GOT3 (cell line): ENCODE measurements around the gene MRPL55.
A peak's percentile ranks its signal among the peaks of the same experiment; 100 is the strongest.

Experiments used
- DNase-seq: peaks from one replicate; lab custom pipeline; 2025; ENCODE audit warnings: mixed read lengths; lab: John Stamatoyannopoulos, UW

The MRPL55 gene

DNA sequence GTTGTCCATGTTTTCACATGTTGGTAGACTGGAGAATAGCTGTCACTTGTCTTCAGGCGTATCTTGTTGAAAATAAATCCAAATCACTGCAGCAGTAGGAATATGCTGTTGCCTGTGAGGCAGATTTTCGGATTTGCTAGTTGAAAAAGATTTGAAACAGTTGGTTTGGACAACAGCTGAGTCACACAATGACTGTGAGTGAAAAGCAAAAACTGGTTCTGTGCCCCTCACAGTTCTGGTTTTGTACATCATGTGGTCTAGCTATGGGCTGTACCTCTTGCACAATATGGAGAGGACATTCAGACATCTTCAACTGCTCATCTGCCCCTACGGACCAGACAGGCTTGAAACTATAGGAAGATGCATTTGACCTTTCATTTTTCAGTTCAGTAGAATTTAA is 24.8 kb downstream of the MRPL55 start:
- no peak for DNase-seq

DNA sequence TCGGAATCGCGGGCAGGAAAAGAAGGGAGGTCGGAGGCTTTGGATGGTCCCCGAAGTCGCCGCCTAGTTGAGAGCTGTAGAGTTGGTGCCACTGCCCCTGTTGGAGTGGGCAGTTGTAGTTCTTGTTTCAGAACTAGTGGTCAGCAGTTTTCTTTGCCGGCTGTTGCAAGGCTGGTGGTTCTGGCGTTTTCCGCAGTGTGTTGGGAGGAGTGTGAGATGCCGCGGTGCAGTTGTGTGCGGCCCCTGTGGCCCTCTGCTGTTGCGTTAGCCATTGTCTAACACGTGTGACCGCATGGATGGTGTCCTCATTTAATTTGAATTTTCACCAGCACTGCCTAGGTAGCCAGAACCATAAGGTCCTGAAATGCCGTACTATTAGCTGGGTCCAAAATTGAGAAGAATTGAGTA is 25.2 kb downstream of the MRPL55 start:
- DNase-seq, result no peak

DNA sequence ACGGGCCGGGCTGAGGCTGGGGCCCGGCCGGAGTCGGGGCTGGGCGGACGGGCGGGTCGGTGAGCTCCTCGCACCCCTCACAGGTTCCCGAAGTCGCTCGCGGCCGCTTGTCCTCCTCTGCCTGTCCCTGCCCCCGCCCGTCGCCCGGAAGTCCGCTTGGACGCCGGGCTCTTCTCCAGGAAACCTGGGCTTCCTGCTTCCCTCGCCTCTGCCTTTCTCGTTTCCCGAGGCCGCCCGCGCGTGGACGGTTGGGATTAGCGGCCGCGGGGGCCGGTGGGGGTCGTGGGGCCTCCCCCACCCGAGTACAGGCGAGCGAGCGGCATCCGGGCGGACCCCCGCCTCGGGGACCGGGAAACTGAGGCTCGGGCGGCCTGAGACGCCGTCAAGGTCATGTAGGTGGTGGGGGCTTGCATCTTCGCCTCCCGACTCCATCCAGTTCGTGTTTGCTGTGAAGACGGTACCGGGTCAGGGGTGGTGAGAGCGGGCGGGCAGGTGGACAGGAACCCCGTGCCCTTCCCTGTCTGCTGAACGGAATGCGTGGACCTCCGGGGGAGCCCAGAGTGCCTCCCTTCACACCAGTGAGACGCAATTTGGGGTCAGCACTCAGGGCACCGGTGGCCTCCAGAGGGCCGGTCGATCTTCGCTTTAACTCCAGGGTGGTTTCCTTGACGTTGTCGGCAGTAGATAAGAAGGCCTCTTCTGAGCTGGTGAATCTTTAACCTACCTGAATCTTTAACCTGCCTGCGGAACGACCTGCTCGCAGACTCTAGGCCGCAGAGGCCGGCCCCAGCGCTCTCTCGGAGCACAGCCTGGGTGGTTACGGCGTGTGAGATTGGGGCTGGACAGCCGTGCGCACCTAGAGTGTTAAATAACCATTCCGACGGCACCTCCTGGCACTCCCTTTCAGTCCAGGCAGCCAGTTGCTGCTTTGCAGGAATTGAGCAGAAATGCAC is 25.9 kb downstream of the MRPL55 start:
- DNase-seq, result no peak

DNA sequence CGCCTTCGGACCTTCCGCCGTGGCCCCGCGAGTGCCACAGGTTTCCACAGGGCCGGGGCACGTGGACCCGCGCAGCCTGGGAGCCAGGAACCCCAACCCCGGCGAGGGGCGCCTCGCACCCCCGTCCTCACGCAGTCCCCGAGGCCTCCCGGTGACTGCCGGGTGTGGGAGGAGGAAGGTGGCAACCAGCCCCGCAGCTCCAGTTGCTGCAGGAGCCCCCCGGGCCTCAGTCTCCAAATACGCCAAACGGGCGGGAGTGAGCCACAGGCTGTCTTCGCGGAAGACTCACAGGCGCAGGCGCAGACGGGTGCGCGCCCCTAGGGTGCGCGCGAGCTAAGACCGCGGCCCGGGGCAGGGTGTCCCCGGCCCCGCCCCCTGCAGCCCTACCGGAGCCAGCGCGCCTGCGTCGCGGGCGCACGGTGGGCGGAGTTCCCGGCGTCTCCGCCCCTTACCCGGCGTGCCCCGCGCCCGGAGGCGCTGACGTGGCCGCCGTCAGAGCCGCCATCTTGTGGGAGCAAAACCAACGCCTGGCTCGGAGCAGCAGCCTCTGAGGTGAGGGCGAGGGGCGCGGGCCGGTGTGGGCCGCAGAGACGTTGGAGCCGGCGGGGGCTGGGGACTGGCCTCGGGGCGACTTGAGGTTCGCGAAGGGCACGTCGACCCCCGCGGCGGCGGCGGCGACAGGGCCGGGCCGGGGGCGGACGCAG is 26.7 kb downstream of the MRPL55 start, which contains the start of gene ARF1:
Gene ARF1, plus strand, starts transcription at position 495 of the 704 bp plus-strand sequence. CDS start 14,407 bp downstream, outside the sequence.
- peak; percentile 98 for DNase-seq

DNA sequence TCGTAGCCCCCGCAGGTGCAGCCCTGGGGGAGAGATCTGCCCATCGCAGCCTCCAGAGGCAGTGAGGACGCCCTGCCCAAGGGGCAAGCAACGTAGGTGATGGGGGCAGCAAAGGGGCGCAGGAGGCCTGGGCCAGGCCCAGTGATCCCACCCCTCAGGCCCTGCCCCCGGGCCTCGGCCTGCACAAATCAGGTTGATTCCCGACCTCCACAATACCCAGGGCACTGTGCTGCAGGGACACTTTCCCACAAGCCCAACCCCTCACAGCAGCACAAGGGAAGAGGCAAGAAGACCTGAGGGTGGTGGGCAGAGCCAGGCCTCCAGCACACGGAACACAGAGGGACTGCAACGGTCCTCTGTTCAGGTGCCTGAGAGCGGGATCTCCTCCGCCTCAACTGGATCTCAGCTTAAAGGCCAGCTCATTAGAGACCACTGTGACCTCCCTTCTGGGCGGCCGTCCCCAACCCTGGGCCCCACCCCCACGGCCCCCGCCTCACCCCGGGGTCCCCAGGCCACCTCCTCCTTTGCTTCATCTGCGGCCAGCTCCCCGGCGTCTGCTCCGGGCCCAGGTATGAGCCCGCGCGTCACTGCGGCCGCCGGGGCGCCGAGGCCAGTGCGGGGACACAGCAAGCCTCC is 27.4 kb downstream of the MRPL55 start:
- DNase-seq, result no peak

DNA sequence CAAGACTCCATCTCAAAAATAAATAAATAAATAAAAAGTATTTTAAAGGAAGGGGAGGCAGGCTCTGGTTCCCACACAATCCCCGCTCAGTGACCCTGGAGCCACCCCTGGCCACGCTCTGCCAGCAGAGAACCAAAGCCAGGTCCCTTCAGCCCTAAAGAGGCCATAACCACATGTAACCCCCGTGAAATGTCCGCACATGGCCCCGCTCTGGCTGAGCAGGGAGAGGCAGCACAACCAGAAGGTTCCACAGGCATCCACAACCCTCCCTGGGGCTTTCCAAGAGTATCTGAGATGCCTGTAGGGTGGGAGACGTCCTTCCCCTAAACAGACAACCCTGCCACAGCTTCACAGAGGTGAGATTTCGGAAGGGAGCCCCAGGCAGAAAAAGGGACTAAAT is 28.0 kb downstream of the MRPL55 start:
- DNase-seq, result no peak

DNA sequence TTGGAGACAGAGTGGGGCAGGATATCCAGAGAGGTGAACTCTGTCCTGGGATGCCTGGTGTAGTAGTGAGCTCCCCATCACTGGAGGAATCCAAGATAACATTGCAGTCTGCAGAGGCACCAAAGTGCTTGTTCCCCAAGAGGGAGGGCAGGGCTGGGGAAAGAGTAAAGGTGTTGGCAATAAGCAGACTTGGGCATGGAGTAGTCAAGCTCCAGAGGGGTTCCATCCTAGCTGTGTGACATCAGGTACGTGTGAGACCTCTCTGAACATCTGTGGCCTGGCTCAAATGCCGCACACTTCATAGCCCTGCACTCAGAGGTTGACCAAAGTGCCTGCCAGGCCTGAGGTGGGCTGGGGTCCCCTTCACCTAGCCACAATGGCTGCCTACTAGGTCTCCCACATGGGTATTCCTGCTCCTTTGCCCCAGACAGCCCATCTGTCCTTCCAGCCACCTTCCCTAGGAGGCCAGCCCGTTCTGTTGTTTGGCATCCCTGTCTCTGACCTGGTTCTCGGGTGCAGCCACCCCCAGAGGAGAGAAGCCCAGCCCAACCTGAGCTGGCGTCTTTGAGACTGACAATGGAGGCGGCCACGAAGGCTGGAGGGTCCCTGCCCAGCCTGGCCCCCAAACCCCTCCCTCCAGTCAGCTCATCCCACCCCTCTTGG is 29.4 kb downstream of the MRPL55 start:
- no peak for DNase-seq

DNA sequence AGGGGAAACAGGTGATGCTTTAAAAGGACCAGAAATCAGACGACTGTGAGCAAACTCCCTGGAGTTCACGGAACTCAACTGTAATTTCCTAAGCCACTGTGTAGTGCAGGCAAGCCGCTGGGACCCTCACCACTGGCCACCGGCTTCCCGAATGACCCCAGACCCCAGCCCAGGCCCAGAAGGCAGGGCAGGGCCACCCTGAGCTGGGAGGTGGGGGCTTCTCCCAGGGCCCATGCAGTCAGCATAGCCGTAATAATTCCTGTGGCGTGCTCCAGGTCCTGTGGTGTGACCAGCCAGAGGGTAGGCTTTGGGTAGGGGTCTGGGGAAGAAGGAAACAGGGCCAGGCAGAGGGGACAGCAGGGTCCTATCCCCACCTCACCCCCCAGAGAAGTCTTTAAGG is 30.1 kb downstream of the MRPL55 start:
- DNase-seq, result no peak

DNA sequence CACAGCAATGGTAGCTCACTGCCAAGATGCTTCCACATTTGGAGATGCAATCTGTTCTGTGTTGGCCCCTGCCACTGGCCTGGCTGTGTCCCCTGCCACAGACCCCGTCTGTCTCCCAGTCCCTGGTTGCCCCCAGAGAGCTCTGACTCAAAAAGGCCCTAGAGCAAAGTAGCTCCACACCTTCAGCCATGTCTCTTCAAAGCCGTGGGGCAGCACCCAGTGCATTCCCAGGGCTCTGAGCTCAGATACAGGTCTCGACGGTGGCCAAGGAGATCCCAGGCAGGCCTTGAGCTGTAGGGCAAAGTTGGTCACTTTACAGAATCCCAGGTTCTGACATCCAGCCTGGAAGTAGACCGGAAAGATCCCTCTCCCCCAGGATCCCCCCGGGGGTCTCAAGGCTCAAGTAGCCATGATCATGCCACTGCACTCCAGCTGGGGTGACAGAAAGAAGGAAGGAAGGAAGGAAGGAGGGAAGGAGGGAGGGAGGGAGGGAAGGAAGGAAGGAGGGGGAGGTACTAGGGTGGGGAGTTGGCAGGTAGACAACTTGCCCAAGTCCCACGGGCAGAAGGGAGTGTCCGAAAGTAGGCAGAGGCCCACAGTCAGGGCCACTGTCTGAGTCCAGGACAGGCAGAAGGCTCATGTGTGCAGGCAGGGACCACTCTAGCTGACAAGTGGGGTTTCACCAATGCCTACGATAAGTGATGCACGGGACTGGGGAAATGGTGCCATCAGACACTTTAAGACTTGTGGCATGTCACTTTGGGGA is 31.4 kb downstream of the MRPL55 start:
- DNase-seq, result no peak

DNA sequence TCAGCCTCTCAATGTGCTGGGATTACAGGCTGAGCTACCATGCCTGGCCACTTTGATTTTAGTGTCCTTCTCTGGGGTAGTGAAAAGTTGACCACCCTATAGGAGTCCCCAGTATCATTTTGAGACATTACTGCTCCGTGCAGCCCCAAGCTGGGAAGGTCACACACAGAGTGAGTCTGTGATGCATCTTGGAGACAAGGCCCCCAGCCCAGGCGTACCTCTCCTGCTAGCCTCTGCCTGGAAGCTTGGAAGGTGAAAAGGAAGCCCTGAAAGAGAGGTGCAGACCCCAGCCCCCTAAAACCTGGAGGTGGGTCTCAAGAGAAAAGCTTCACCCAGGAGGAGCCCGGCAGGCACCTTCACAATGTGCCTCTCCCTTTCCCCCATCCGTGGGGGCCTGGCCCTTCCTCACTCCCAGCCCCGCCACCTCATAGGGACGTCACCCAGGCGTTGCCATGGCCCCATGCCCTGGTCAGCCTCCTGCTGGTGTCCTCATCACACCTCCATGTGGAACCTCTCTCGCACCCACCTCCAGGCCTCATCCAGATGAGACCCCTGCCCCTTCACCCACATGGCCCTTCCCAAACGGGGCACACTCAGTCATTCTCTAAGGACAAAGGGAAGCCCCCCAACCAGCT is 32.2 kb downstream of the MRPL55 start:
- DNase-seq, result no peak

DNA sequence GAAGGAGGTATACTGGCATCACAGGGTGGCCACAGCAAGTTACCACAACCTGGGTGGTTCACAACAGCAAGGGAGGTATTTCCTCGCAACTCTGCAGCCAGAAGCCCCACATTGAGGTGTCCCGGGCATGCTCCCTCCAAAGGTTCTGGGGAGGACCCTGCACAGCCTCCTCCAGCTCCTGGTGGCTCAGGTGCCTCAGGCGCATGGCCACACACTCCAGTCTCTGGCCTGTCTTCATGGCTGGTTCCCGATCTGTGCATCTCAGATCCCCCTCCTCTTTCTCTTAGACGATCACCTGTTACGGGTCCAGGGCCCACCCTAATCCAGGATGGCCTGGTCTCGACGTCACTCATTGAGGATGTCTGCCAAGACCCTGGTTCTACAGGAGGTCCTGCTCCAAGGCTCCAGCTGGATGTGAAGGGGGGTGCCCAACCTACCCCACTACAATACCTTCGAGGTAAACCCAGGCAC is 33.3 kb downstream of the MRPL55 start:
- DNase-seq, result no peak

DNA sequence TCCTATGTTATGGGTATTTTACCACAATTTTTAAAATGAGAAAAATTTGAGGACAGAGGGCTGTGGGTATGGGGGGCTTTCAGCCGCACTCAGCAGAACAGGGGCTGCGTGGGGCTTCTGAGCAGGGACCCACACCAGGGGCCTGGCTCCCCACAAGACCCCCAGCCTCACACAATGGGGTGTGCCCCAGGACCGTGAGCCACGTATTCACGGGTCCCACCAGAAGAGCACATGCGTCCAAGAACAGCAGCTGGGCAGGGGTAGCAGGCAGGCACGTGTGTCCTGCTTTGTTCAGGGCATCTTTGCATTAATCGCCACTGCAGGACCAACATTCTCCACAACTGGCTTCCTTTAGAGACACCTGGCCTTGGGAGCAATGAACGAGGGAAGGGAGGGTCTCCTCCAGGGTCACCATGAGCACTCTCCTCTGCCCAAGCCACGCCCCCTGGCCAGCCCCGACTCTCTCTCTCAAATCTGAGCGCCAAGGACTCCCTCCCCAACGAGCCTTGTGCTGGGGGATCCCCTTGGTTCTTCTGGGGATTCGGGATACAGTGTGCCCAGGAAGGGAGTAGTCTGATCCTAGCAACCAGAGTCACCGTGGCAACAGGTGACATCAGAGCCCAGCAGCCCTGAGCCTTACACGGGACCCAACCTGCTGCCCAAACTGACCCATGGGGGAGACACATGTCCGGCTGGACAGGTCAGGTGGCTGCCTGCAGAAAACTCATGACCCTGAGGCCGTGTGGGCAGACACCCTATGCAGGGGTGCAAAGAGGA is 34.0 kb downstream of the MRPL55 start:
- no peak for DNase-seq

DNA sequence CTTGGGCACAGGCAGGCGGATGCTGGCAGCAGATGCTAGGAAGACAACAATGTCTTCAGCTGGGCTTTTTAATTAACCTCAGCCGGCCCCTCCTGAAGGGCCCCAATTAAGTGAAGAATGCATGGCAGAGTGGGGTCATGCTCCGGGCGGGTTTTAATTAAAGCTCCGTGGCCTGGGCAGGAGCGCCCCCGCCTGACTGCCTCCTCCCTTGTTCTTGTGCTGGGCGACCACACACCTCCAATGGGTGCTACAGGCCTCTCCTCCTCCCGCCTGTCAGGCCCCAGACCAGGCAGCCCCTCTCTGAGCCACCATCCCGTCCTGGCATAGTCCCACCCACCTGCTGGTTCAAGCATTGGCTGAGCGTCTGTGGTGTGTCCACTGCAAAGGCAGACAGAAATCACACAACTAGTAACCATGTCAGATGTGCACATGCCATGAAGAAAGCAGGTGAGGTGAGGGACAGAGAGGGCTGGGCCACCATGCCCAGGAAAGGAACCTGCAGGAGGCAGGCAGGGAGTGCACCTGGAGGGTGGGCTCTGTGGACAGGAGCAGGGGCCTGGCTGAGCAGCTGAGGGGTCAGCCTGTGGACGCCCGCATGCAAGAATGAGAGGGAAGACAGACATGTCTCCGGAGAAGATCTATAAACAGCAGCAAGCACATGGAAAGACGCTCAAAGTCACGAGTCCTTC is 35.1 kb downstream of the MRPL55 start:
- no peak for DNase-seq

DNA sequence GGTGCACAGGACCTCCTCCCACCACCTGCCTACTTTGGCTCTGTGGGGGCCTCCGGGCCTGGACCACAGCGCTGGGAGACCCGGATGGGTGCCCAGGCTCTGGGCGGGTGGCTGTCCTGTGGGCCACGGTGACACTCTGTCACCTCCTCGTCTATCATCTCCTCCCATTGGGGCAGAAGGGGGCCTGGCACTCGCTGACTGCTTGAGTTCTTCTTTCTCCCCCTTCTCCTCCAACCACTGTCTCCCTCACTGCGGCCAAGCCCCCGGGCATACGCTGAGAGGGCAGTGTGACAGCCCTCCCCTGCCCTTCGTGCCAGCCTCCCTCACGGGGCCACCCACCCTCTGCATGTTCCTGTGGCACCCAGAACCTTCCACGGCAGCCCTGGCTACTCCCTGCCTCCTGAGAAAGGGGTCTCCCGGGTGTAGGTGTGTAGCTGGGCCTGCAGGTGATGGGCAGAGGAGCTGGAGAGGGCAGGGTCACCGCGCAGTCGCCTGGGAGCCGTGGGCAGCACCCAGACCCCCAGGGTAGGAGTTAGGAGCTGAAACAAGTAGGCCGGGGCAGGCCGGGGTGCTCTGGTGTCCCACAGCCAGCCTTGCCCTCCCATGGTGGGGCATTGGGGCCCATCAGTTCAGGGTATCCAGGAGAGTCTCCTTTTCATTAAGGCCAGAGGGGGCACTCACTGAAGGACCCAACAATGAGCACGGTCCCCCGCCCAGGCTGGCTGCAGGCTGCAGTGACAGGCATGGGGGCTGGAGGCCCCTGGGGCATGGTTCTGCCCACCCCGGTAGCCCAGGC is 35.8 kb downstream of the MRPL55 start:
- no peak for DNase-seq

DNA sequence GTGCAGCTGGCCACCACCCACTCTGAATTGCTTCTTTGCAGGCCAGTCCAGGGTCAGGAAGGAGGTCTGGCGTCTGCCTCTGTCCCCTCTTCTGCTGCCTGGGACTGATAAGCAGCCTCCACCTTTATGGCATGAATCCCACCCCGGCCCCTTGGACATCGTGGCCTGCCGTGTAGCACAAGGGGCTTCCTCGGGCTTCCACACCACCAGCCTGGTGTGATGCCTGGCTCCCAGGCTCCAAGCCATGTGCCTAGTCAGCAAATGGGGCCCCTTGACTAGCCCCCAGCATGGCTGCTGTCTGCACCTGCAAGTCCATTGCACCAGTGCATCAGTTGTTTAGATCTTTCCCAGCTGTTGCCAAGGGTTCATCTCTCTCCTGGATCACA is 36.4 kb downstream of the MRPL55 start:
- DNase-seq, result no peak

DNA sequence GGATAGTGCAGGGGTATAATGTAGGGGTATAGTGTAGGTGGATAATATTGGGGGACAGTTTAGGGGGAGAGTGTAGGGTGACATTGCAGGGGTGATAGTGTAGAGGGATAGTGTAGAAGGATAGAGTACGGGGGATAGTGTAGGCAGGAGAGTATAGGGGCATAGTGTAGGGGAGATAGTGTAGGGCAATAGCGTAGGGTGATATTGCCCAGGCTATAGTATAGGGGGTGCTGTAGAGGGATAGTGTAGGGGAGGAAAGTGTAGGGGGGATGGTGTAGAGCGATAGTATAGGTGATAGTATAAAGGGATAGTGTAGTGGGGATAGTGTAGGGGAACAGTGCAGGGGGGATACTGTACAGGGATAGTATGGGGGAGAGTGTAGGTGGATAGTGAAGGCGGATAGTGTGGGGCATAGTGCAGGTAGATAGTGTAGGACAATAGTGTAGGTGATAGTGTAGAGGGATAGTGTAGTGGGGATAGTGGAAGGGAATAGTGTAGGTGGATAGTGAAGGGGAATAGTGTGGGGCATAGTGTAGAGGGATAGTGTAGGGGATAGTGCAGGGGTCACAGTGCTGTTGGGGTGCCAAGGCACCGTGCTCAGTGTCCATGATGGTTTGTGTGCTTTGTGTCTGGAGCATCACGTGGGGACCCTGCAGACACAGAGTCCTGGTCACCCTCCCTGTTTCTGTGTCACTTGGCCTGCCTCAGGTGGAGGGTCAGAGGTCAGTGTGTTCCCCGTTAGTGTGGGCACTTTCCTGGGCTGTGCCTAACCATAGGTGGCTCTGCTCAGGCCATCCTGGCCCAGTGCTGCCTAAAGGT is 37.1 kb downstream of the MRPL55 start:
- DNase-seq, result no peak

DNA sequence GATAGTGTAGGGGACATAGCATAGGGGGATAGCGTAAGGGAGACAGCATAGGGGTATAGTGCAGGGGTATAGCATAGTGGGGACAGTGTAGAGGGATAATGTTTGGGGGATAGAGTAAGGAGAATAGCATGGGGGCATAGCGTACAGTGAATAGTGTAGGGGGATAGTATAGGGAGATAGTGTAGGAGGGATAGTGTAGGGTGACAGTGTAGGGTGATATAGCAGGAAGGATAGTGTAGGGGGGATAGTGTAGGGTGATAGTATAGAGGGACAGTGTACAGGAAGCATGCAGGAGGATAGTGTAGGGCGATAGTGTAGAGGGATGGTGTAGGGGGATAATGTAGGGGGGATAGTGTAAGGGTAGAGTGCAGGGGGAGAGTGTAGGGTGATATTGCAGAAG is 38.2 kb downstream of the MRPL55 start:
- DNase-seq, result no peak

DNA sequence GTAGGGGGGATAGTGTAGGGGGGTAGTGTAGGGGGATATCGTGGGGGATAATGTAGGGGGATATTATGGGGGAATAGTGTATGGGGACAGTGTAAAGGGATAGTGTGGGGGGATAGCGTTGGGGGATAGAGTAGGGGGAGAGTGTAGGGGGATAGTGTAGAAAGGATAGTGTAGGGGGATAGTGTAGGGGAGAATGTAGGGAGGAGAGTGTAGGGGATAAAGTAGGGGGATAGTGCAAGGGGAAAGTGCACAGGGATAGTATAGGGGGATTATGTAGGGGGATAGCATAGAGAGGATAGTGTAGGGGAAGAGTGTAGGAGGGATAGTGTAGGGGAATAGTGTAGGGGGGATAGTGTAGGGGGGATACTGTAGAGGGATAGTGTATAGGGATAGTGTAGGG is 38.9 kb downstream of the MRPL55 start:
- no peak for DNase-seq
